ENCODE results near the gene JAZF1. TPM values are rescaled to one million over a fixed set of nuclear protein-coding genes. Genes with fewer than 3 reads are reported as not detected.

The JAZF1 gene
- total RNA-seq, 1 donor from 2014 or later: 7.2 TPM

DNA sequence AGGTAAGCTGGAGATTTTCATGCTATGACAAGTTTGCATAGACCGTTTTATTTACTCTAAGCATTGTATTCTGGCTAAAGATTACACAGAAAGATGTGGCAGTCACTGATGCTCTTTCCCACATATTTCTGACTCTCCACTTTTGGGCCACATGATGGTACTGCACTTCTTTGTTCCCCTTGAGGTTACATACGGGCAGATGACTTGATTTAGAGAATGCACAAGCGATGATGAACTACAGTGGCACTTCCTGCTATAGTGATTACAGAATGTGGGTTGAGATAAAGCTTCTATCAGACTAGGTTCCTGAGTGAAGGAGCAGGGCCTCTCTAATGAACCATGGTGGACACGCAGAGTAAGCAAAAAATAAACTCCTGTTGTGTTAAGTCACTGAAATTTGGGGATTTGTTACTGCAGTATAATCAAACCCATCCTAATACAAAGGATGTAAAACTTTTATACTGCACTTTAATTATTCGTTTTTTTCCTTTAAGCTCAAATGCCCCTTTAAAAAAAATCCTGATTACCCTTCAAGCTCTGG, 262.8 kb downstream of the JAZF1 start:
- peaks cover 8% of the 10 kb centered on the region for H3K4me1 Mint-ChIP-seq
- no peak overlapping the region for H3K27ac Mint-ChIP-seq

GRCh38 chr7:27917119-27917518, 263.5 kb downstream of the JAZF1 start:
- Mint-ChIP-seq H3K4me3 (no peak overlapping the region), H3K9me3 (peaks cover 4% of the 10 kb centered on the region), H3K36me3 (no peaks in the 10 kb centered on the region), H3K4me1 (peaks cover 8% of the 10 kb centered on the region), H3K27me3 (ENCODE audit: low read depth) (no peaks in the 10 kb centered on the region), H3K27ac (no peak overlapping the region)
- no peak for DNase-seq (ENCODE audit: low spot score in 2 of 2, unreplicated experiment in 2 of 2)
- TF ChIP-seq, protein P1, sequence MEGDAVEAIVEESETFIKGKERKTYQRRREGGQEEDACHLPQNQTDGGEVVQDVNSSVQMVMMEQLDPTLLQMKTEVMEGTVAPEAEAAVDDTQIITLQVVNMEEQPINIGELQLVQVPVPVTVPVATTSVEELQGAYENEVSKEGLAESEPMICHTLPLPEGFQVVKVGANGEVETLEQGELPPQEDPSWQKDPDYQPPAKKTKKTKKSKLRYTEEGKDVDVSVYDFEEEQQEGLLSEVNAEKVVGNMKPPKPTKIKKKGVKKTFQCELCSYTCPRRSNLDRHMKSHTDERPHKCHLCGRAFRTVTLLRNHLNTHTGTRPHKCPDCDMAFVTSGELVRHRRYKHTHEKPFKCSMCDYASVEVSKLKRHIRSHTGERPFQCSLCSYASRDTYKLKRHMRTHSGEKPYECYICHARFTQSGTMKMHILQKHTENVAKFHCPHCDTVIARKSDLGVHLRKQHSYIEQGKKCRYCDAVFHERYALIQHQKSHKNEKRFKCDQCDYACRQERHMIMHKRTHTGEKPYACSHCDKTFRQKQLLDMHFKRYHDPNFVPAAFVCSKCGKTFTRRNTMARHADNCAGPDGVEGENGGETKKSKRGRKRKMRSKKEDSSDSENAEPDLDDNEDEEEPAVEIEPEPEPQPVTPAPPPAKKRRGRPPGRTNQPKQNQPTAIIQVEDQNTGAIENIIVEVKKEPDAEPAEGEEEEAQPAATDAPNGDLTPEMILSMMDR (IDR thresholded peaks at IDR 0.05; ENCODE audit: unreplicated experiment): no peak

More for the DNA sequence above, 262.8 kb downstream of the JAZF1 start:
- Mint-ChIP-seq H3K4me3 (no peak overlapping the region), H3K36me3 (no peaks in the 10 kb centered on the region), H3K9me3 (peaks cover 4% of the 10 kb centered on the region), H3K27me3 (ENCODE audit: low read depth) (no peaks in the 10 kb centered on the region)
- TF ChIP-seq, protein P1 (IDR thresholded peaks at IDR 0.05; ENCODE audit: unreplicated experiment): no peak
- no peak for DNase-seq (ENCODE audit: low spot score in 2 of 2, unreplicated experiment in 2 of 2)

GRCh38 chr7:27916372-27916771, 264.2 kb downstream of the JAZF1 start:
- DNase-seq (ENCODE audit: low spot score in 2 of 2, unreplicated experiment in 2 of 2): no peak
- Mint-ChIP-seq H3K4me1 (peaks cover 8% of the 10 kb centered on the region), H3K36me3 (no peaks in the 10 kb centered on the region), H3K4me3 (no peak overlapping the region), H3K9me3 (peaks cover 4% of the 10 kb centered on the region), H3K27me3 (ENCODE audit: low read depth) (no peaks in the 10 kb centered on the region), H3K27ac (no peak overlapping the region)
- TF ChIP-seq, protein P1 (IDR thresholded peaks at IDR 0.05; ENCODE audit: unreplicated experiment): no peak

- Mint-ChIP-seq H3K27ac (no peak overlapping the region), H3K36me3 (no peaks in the 10 kb centered on the region), H3K4me3 (no peak overlapping the region), H3K9me3 (peaks cover 4% of the 10 kb centered on the region), H3K27me3 (ENCODE audit: low read depth) (no peaks in the 10 kb centered on the region), H3K4me1 (peaks cover 4% of the 10 kb centered on the region)
- no peak for DNase-seq (ENCODE audit: low spot score in 2 of 2, unreplicated experiment in 2 of 2)
- TF ChIP-seq, protein P1 (IDR thresholded peaks at IDR 0.05; ENCODE audit: unreplicated experiment): no peak
Measured at GRCh38 chr7:27914409-27914808, 266.2 kb downstream of the JAZF1 start.

GRCh38 chr7:27912751-27913150, 267.8 kb downstream of the JAZF1 start:
- H3K27ac Mint-ChIP-seq: no peak overlapping the region
- no peaks in the 10 kb centered on the region for H3K36me3 Mint-ChIP-seq
- H3K4me3 Mint-ChIP-seq: no peak overlapping the region
- peaks cover 4% of the 10 kb centered on the region for H3K9me3 Mint-ChIP-seq
- no peaks in the 10 kb centered on the region for H3K27me3 Mint-ChIP-seq (ENCODE audit: low read depth)
- DNase-seq (ENCODE audit: low spot score in 2 of 2, unreplicated experiment in 2 of 2): no peak
- TF ChIP-seq, protein P1 (IDR thresholded peaks at IDR 0.05; ENCODE audit: unreplicated experiment): no peak
- H3K4me1 Mint-ChIP-seq: peaks cover 4% of the 10 kb centered on the region

DNA sequence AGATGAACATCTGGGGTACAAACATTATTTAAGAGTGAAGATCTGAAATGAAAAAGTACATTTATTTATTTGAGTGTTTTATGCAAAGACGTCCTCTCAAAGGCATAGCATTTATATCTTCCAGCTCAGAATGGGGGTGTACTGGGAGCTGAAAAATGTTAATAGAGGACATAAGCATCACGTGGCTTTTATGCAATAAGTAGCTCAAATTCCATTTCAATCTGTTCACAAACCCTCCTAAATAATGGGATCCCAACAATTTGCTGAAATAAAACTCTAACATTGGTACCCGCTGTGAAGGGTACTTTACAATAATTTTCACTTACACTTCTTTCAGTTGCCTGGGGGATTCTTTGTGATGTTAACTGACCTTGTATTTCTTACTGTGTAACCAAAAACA, 268.7 kb downstream of the JAZF1 start:
- TF ChIP-seq, protein P1 (IDR thresholded peaks at IDR 0.05; ENCODE audit: unreplicated experiment): no peak
- no peak overlapping the region for H3K4me3 Mint-ChIP-seq
- H3K4me1 Mint-ChIP-seq: peaks cover 4% of the 10 kb centered on the region
- no peaks in the 10 kb centered on the region for H3K27me3 Mint-ChIP-seq (ENCODE audit: low read depth)
- no peaks in the 10 kb centered on the region for H3K36me3 Mint-ChIP-seq
- H3K27ac Mint-ChIP-seq: no peak overlapping the region
- DNase-seq (ENCODE audit: low spot score in 2 of 2, unreplicated experiment in 2 of 2): no peak
- peaks cover 4% of the 10 kb centered on the region for H3K9me3 Mint-ChIP-seq

All from mesothelial cell of epicardium (in vitro differentiated cells).